GM12878 (cell line): ENCODE measurements around the gene KIAA1586. TPM values are rescaled to one million over a fixed set of nuclear protein-coding genes. Genes with fewer than 3 reads are reported as not detected.

ENCODE experiments used
- ATAC-seq: fragments of 200-7000 bp; cut with Tn5 transposase; 3 replicates; pipeline ENCODE4 v1.9.1; 2020; ENCODE audit warnings: mild to moderate bottlenecking, moderate library complexity
- BruUV-seq: library from RNA; stranded (reverse); fragments of 400-500 nt; replicated peaks from 2 replicates; lab custom pipeline; 2021; lab: Mats Ljungman, UMichigan
- CTCF ChIA-PET: fragments of 300-600 bp; sonication (Branson Sonifier 250); formaldehyde crosslinking; extraction: SDS; loops from one replicate; lab custom pipeline; 2021; ENCODE audit warnings: inconsistent platforms; lab: Yijun Ruan, JAX
- POLR2A ChIA-PET: fragments of 350-600 bp; formaldehyde crosslinking; extraction: SDS; loops from one replicate; lab custom pipeline; 2021; ENCODE audit warnings: inconsistent platforms; lab: Charles Lee
- RAD21 ChIA-PET: fragments of 300-600 bp; sonication (Branson Sonifier 250); formaldehyde crosslinking; loops from one replicate; lab custom pipeline; 2023; ENCODE audit warnings: antibody characterized with exemption; ENCODE audit not compliant: unreplicated experiment; lab: Charles Lee
- SMC1A ChIA-PET: fragments of 300-600 bp; sonication (Branson Sonifier 250); formaldehyde crosslinking; loops from one replicate; lab custom pipeline; 2023; ENCODE audit not compliant: unreplicated experiment, uncharacterized antibody; lab: Charles Lee
- DNase-seq: peaks from one replicate; pipeline ENCODE4 v3.0.0-alpha.2; 2011; ENCODE audit warnings: low read depth, low spot score
- FAIRE-seq: peaks from 3 replicates; lab custom pipeline; 2011; peaks lifted over from hg19 to GRCh38; lab: Jason Lieb, UNC
- H2AFZ ChIP-seq: 2 replicates; pipeline ENCODE4 v1.6.0; 2011; ENCODE audit warnings: low read depth, low read length, control low read depth; ENCODE audit not compliant: control insufficient read depth
- H3K27ac ChIP-seq: 2 replicates; pipeline ENCODE4 v1.5.1; 2011; ENCODE audit warnings: control low read depth; ENCODE audit not compliant: control insufficient read depth, insufficient read depth
- H3K27me3 ChIP-seq, 2 experiments: replicated peaks in 1 of 2; 2 replicates each; pipeline versions ENCODE4 v1.6.0 to v1.6.1; 2011; ENCODE audit warnings: low read length in 1 of 2; ENCODE audit not compliant: control insufficient read depth in 2 of 2, insufficient read depth in 2 of 2
- H3K36me3 ChIP-seq, 2 experiments: 2 replicates each; pipeline ENCODE4 v1.5.1; 2011; ENCODE audit warnings: low read length in 1 of 2; ENCODE audit not compliant: control insufficient read depth in 2 of 2, insufficient read depth in 2 of 2
- H3K4me1 ChIP-seq: 2 replicates; pipeline ENCODE4 v1.6.1; 2011; ENCODE audit warnings: mild to moderate bottlenecking, low read length, moderate library complexity, mixed read lengths; ENCODE audit not compliant: control insufficient read depth, insufficient read depth
- H3K4me2 ChIP-seq: 2 replicates; pipeline ENCODE4 v1.6.0; 2011; ENCODE audit warnings: control low read depth; ENCODE audit not compliant: control insufficient read depth, insufficient read depth
- H3K4me3 ChIP-seq: fragments of 200-600 bp; sonication (generic); 2 replicates; pipeline ENCODE4 v1.5.1; 2016
- H3K79me2 ChIP-seq: 2 replicates; pipeline ENCODE4 v1.6.0; 2011; ENCODE audit warnings: low read length; ENCODE audit not compliant: control insufficient read depth, insufficient read depth
- H3K9ac ChIP-seq: 2 replicates; pipeline ENCODE4 v1.8.0; 2011; ENCODE audit warnings: low read length, control low read depth, mixed read lengths; ENCODE audit not compliant: control insufficient read depth, insufficient read depth
- H3K9me3 ChIP-seq: replicated peaks from 3 replicates; pipeline ENCODE4 v1.5.1; 2011; ENCODE audit warnings: mild to moderate bottlenecking, low read length; ENCODE audit not compliant: control insufficient read depth, insufficient read depth
- H4K20me1 ChIP-seq: 2 replicates; pipeline ENCODE4 v1.6.0; 2011; ENCODE audit not compliant: control insufficient read depth, insufficient read depth
- BCL3 ChIP-seq: IDR thresholded peaks from 2 replicates; pipeline ENCODE4 v1.6.1; 2011; ENCODE audit warnings: borderline replicate concordance, low read depth, mild to moderate bottlenecking, moderate library complexity, low read length; ENCODE audit not compliant: insufficient read depth, poor library complexity, severe bottlenecking
- BMI1 ChIP-seq: fragments of 450-650 bp; IDR thresholded peaks from 2 replicates; pipeline ENCODE4 v1.6.1; 2016; ENCODE audit warnings: mild to moderate bottlenecking, moderate library complexity, borderline replicate concordance
- CREB1 ChIP-seq: IDR thresholded peaks from 2 replicates; pipeline ENCODE4 v1.6.1; 2012; ENCODE audit warnings: low read depth, mild to moderate bottlenecking, inconsistent platforms
- HCFC1 ChIP-seq: fragments of 150-350 bp; IDR thresholded peaks from 2 replicates; pipeline ENCODE4 v1.6.1; 2014; ENCODE audit warnings: low read length
- HDGF ChIP-seq: fragments of 450-650 bp; IDR thresholded peaks from 2 replicates; pipeline ENCODE4 v1.6.1; 2016; ENCODE audit warnings: antibody characterized with exemption
- PML ChIP-seq: IDR thresholded peaks from 2 replicates; pipeline ENCODE4 v1.6.1; 2012; ENCODE audit warnings: low read length, inconsistent platforms
- POLR2AphosphoS2 ChIP-seq: IDR thresholded peaks from 2 replicates; pipeline ENCODE4 v1.6.1; 2011; ENCODE audit warnings: low read depth, mild to moderate bottlenecking, low read length, improper control_type of control experiment, moderate library complexity
- SUZ12 ChIP-seq: fragments of 200-600 bp; sonication (generic); IDR thresholded peaks from one replicate; pipeline ENCODE4 v1.6.1; 2018; ENCODE audit warnings: antibody characterized with exemption, mild to moderate bottlenecking; ENCODE audit not compliant: unreplicated experiment
- TCF12 ChIP-seq: IDR thresholded peaks from 2 replicates; pipeline ENCODE4 v1.6.1; 2011; ENCODE audit warnings: low read depth, mild to moderate bottlenecking, low read length
- ZNF274 ChIP-seq: IDR thresholded peaks from one replicate; pipeline ENCODE4 v1.8.0; 2011; ENCODE audit not compliant: insufficient read length, insufficient read depth
- WGBS: methylation state at CpG from one replicate; pipeline ENCODE4 v1.1.6; 2016; ENCODE audit warnings: low lambda C conversion rate; ENCODE audit not compliant: insufficient replicate concordance, insufficient coverage; ENCODE audit errors: missing lambda C conversion rate; 5-methylcytosine and 5-hydroxymethylcytosine counted together
- in situ Hi-C: fragments of 300-500 bp; cut with MboI; formaldehyde crosslinking; loops from 9 replicates; pipeline ENCODE4 v1.14.3; 2018; ENCODE audit warnings: mixed read lengths
- intact Hi-C: fragments of 100-400 bp; cut with micrococcal nuclease; formaldehyde crosslinking; loops from one replicate; pipeline ENCODE4 v1.14.2; 2022; ENCODE audit not compliant: unreplicated experiment
- polyA plus RNA-seq, 11 experiments: library from polyadenylated mRNA; depleted of rRNA in 4 of 11; unstranded in 6 of 11; stranded (reverse) in 5 of 11; fragments of >200 nt; fragmentation: Nextera tagmentation in 4 of 11; fragmentation: Illumina TruSeq in 1 of 11; extraction: Ambion mirVana in 4 of 11; extraction: Trizol in 1 of 11; gene quantifications; 1 replicate in 1 of 11; 2 replicates in 10 of 11; pipeline versions ENCODE4 v1.2.1 to v1.2.3, GENCODE V29; 2011 to 2016; ENCODE audit warnings: inconsistent platforms in 2 of 11, missing spikeins in 2 of 11, low read depth in 1 of 11
- total RNA-seq, 4 experiments: library from RNA; depleted of rRNA in 3 of 4; stranded (reverse); fragments of >200 nt in 3 of 4; fragmentation: Illumina TruSeq in 1 of 4; extraction: Trizol in 1 of 4; gene quantifications; 2 replicates each; pipeline versions ENCODE4 v1.2.1 to v1.2.3, GENCODE V29; 2013 to 2021
- TF ChIP-seq, protein P1 (sequence below): IDR thresholded peaks from 2 replicates; pipeline ENCODE4 v1.6.1; 2012; ENCODE audit warnings: mild to moderate bottlenecking, low read depth, low read length
- TF ChIP-seq, protein P2 (sequence below): fragments of 450-650 bp; IDR thresholded peaks from 2 replicates; pipeline ENCODE4 v1.6.1; 2016; ENCODE audit warnings: mild to moderate bottlenecking

The KIAA1586 gene
- total and polyA plus RNA-seq, 10 of the 15 experiments (the other 5 are each of a cell fraction or from before 2014, with no cell fraction given): 13.1 to 33.1 (median 21.2) TPM

DNA sequence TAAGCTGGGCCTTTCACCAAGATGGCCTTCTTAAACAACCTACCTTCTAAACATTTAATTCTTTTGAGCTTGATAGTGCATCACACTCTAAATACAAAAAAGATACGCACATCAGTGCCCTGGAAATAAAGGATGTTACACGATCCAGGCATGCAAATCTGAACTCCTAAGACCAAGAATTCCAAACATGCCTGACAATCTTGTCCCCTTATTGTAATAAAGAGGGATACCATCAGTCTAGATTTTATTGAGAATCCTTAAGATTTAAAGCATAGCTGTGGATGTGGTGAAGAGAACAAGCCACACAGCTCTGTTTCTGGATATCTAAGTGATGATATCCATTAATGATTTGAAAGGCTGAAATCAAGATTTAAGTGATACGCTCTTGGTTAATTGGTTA, 56.5 kb downstream of the KIAA1586 start:
- ChIA-PET CTCF (interaction anchor here (1.3 to 2.6 kb wide), 2 partner anchors 8 to 11 kb away, joined by 3 to 7 read pairs; no protein-coding TSS in a partner anchor), RAD21 (interaction anchor here (1.4 kb wide), 1 partner anchor 11 kb away, joined by 3 read pairs; no protein-coding TSS in a partner anchor), POLR2A (no interaction called here), SMC1A (interaction anchor here (0.6 to 2.0 kb wide), 3 partner anchors 8 to 233 kb away, joined by 3 to 8 read pairs (median 6); no protein-coding TSS in a partner anchor)
- intact Hi-C loops: no loop called here
- Histone ChIP-seq H3K4me2 (no peak overlapping the region), H3K4me3 (no peak overlapping the region), H2AFZ (no peak overlapping the region), H3K36me3 (peaks cover 11 to 32% of the 10 kb centered on the region in 2 experiments), H3K4me1 (peaks cover under 1% of the 10 kb centered on the region; the same call in 1 of the 2 replicates), H3K79me2 (peaks cover 12% of the 10 kb centered on the region), H3K9me3 (no peaks in the 10 kb centered on the region), H3K9ac (no peak overlapping the region), H3K27me3 (no peaks in the 10 kb centered on the region), H3K27ac (no peak overlapping the region)
- 98% methylated on average over 3 of the region's 3 CpGs for WGBS
- DNase-seq (no peak), ATAC-seq (no peak)
- in situ Hi-C loops: loop anchor here (10.0 kb wide), 1 partner anchor 212 kb away; the partner anchor contains the start of gene PRIM2
- BruUV-seq: no TSS peak
- TF ChIP-seq, protein P1, sequence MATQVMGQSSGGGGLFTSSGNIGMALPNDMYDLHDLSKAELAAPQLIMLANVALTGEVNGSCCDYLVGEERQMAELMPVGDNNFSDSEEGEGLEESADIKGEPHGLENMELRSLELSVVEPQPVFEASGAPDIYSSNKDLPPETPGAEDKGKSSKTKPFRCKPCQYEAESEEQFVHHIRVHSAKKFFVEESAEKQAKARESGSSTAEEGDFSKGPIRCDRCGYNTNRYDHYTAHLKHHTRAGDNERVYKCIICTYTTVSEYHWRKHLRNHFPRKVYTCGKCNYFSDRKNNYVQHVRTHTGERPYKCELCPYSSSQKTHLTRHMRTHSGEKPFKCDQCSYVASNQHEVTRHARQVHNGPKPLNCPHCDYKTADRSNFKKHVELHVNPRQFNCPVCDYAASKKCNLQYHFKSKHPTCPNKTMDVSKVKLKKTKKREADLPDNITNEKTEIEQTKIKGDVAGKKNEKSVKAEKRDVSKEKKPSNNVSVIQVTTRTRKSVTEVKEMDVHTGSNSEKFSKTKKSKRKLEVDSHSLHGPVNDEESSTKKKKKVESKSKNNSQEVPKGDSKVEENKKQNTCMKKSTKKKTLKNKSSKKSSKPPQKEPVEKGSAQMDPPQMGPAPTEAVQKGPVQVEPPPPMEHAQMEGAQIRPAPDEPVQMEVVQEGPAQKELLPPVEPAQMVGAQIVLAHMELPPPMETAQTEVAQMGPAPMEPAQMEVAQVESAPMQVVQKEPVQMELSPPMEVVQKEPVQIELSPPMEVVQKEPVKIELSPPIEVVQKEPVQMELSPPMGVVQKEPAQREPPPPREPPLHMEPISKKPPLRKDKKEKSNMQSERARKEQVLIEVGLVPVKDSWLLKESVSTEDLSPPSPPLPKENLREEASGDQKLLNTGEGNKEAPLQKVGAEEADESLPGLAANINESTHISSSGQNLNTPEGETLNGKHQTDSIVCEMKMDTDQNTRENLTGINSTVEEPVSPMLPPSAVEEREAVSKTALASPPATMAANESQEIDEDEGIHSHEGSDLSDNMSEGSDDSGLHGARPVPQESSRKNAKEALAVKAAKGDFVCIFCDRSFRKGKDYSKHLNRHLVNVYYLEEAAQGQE: no peak
- no peak for TF ChIP-seq SUZ12
- TF ChIP-seq PML: no peak
- no peak for TF ChIP-seq HCFC1
- no peak for TF ChIP-seq POLR2AphosphoS2
- no peak for TF ChIP-seq TCF12
- TF ChIP-seq, protein P2, sequence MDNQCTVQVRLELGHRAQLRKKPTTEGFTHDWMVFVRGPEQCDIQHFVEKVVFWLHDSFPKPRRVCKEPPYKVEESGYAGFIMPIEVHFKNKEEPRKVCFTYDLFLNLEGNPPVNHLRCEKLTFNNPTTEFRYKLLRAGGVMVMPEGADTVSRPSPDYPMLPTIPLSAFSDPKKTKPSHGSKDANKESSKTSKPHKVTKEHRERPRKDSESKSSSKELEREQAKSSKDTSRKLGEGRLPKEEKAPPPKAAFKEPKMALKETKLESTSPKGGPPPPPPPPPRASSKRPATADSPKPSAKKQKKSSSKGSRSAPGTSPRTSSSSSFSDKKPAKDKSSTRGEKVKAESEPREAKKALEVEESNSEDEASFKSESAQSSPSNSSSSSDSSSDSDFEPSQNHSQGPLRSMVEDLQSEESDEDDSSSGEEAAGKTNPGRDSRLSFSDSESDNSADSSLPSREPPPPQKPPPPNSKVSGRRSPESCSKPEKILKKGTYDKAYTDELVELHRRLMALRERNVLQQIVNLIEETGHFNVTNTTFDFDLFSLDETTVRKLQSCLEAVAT: no peak
- no peak for TF ChIP-seq BCL3
- TF ChIP-seq ZNF274: no peak
- no peak for TF ChIP-seq HDGF
- no peak for TF ChIP-seq BMI1
- TF ChIP-seq CREB1: no peak
- TF ChIP-seq, all 136 proteins: peak for 0
- FAIRE-seq: no peak
- H4K20me1 ChIP-seq: no peaks in the 10 kb centered on the region
